GM18502 (cell line): ENCODE measurements around the gene SLC47A2.
"Not testable (repeated sequence)": the region's sequence is repeated elsewhere in the genome, so short reads cannot be mapped to it uniquely, and the experiment has no call there.

ENCODE experiments used
- ATAC-seq: cut with Tn5 transposase; IDR thresholded peaks from one replicate; pipeline ENCODE4 v1.9.1; 2021; ENCODE audit warnings: mild to moderate bottlenecking; ENCODE audit not compliant: unreplicated experiment, poor library complexity

Gene SLC47A2

DNA sequence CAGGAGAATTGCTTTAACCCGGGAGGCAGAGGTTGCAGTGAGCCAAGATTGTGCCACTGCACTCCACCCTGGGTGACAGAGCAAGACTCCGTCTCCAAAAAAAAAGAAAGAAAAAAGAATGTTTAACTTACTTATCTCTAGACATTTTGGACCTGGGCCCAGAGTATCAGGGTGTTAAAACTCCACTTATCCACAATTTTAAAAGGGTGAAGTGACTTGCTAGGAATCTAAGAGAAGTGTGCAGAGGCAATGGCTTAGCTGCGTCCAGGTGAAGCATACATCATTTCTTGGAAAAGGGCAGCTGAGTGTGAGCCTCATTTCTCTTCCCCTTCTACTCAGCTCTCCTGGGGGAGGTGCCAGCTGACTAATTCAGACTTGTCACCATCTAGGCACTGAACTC lies 42.8 kb downstream of the SLC47A2 start:
- no peak for ATAC-seq

DNA sequence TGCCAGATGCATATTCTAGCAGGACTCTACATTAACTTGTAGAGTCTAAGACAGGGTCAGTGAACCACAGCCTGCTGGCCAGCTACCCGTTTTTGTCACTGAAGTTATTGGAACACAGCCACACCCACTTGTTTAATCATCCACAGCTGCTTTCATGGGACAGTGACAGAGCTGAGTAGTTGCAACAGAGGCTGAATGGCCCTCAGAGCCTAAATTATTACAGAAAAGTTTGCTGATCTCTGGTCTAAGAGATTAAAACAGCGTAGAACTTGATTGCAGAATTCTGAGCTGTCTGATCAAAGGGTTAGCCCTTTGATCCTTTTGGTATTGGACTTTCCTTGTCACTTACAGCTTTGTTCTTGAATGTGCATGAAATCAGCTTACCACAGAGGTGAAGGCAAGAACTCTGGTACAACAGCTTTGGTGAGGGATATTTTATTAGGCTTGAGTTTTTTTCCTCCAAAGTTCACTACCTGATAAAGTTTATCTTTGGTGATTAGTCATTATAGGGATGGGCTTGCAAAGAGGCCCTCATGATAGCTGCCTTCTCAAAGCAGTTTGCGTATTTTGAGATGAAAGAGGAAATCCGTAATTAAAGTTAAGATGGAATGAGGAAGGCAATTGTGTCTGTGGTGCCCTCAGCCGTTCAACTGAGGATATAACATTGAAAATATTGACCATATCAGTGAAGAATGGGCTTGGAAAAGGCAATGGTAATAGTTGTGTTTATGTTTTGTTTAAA lies 44.2 kb downstream of the SLC47A2 start:
- ATAC-seq = no peak

DNA sequence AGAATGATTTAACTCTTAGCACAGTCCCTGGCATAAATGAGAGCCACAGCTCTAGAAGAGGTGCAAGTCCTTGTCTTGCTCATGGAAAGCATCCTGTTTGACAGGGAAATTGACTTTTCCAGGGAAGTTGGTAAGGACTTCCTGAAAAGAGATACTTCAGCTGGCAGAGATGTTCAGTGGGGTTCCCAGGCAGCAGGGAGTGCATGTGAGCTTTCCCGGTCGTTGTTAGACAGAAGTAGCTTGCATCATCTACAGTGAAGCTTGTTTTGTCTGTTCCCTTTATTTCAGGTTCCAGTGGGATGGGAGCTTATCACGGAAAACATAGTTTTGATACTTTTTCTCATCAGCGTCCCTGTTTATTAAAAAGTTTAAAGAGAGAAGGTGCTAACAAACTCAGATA lies 45.0 kb downstream of the SLC47A2 start:
- no peak for ATAC-seq

- ATAC-seq = no peak
Measured at GRCh38 chr17:19670908-19671307, 45.5 kb downstream of the SLC47A2 start.

GRCh38 chr17:19669680-19670079 lies 46.7 kb downstream of the SLC47A2 start:
- ATAC-seq = not testable (repeated sequence)

- no peak for ATAC-seq
Measured at GRCh38 chr17:19664821-19665181, 51.6 kb downstream of the SLC47A2 start.

DNA sequence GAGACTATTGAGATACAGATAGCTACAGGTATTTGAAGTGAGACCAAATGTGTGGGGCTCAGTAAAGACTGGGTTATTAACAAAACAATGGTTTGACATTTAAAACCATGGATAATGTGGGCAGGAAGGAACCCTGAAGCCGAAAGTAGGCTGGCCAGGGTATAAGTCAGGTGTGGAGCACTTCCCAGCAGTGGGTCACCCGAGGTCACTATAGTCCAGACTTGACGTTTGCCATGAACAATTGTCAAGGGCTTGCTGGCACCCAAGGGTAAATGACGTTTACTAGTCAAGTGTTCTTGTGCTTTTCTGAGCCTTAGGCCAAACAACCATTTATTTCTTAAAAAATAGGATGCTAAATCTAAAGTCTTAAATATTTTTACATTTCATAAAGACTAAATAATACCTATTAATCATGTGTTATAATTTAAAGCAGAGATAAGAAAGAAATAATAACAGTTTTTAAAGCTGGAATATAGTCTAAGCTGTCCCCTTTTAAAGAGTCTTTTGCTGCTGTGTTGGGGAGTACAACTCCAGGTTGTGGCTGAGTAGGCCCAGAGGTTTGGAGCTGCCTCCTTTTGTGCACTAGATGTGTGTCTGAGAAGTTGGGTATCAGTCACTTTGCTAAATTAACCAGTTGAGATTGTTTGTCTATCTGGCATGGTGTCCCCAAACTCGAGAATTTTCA lies 52.1 kb downstream of the SLC47A2 start:
- no peak for ATAC-seq

GRCh38 chr17:19663097-19663496 lies 53.3 kb downstream of the SLC47A2 start:
- no peak for ATAC-seq

DNA sequence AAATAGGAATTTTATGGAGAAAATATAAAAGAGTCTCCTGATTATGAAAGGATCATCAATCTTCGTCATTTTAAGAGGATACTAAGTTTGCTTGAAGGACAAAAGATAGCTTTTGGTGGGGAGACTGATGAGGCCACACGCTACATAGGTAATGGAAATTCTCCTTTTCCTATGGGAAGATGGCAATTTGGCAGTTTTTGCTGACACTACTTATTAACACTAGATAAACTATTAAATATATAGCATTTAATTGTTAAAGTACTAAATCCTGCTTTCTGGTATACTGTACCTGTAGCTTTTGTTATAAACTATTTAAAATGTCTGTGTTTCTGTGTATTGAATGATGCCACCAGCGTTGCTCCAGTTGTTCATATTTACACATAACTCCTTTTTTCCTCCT lies 55.3 kb downstream of the SLC47A2 start:
- ATAC-seq = no peak

GRCh38 chr17:19660219-19660870 lies 56.0 kb downstream of the SLC47A2 start:
- ATAC-seq = no peak

GRCh38 chr17:19659366-19660177 lies 56.8 kb downstream of the SLC47A2 start:
- no peak for ATAC-seq

DNA sequence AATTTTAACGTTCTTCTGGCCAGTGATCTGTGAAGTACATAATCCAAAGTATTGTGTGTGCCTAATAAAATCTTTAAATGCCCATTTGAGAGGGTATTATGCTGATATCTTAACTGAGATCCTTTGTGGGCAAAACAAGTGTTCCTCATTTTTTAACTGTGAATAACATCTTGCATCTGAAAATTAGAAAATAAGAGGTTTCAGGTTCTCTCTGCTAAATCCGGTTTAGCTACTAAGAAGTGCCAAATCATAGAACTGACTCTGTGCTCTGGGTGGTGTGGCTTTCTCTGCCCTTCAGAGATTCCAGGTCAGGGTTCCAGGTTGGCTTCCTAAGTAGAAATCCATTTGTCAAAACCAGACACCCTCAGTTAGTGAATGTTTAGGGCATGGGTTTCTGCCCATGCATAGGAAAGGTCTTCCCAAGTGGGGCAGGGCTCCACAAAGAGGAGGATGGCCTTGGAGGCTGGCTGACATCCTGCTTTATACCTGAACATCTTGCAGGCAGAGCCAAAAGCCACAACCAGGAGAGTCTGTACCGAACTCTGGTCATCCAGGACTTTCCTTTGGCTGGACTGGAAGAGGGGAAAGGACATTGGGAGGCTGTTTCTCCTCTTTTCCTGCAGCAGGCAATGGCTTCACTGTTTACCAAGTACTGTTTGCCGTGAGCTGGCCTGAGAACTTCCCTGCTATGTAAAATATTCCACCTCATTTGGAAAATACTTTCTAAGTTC lies 59.4 kb downstream of the SLC47A2 start:
- ATAC-seq = no peak

GRCh38 chr17:19656336-19656735 lies 60.0 kb downstream of the SLC47A2 start:
- no peak for ATAC-seq

DNA sequence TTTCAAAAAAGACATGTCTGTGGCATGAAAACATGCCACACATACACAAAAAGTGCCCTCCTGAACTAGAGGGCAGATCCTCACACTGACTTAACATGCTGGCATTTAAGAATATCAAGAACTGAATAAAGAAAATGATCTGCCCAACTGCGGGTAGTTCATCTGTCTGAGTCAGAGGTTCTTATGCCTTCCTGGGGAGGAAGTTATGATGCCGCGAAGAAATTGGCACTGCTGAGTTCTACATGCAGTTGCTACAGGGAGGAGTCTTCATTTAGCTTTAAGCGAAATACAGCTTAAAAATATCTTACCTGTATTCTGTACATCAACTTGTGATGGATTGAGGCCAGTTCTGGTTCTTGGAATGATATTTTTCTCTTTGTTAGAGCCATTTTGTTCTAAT lies 61.5 kb downstream of the SLC47A2 start:
- no peak for ATAC-seq

GRCh38 chr17:19654342-19654886 lies 62.0 kb downstream of the SLC47A2 start:
- ATAC-seq = no peak

- no peak for ATAC-seq
Measured at GRCh38 chr17:19652595-19652994, 63.8 kb downstream of the SLC47A2 start.

- ATAC-seq = no peak
Measured at GRCh38 chr17:19651451-19652238, 64.7 kb downstream of the SLC47A2 start.

- ATAC-seq = no peak
Measured at GRCh38 chr17:19650826-19651225, 65.6 kb downstream of the SLC47A2 start.

DNA sequence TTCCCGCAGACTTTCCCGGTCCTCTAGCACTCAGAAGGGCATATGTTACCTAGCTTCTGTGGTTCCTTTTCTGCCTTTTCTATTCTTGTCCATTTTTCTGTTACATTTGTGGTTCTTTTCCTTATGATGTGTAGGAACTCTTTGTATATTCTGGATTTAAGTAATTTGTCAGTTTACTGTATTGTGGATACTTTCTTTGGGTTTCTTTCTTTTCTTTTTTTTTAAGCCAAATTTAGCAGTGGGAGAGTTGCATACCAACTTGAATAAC lies 67.2 kb downstream of the SLC47A2 start:
- no peak for ATAC-seq
